Gastrocnemius medialis (tissue), 4 donors: ENCODE results near the gene BLZF1.

ENCODE experiments used
- CTCF ChIP-seq, 5 experiments: fragments of 450-650 bp in 3 of 5; fragments of 200-600 bp in 2 of 5; sonication (generic) in 2 of 5; IDR thresholded peaks in 4 of 5; conservative IDR thresholded peaks in 1 of 5; 1 replicate in 4 of 5; 2 replicates in 1 of 5; pipeline ENCODE4 v1.5.1; 2016 to 2019; ENCODE audit warnings: antibody characterized with exemption in 5 of 5, mild to moderate bottlenecking in 3 of 5, moderate library complexity in 3 of 5
- POLR2A ChIP-seq, 2 donors: fragments of 450-650 bp; IDR thresholded peaks; one replicate each; pipeline ENCODE4 v1.6.1; 2017; ENCODE audit warnings: antibody characterized with exemption in 2 of 2, mild to moderate bottlenecking in 2 of 2, moderate library complexity in 2 of 2

GRCh38 chr1:169322138-169322537 lies 45.9 kb upstream of the BLZF1 start:
- TF ChIP-seq CTCF (IDR thresholded peaks at IDR 0.05 in 4 of 5, conservative IDR thresholded peaks at IDR 0.05 in 1 of 5) (no peak), POLR2A (IDR thresholded peaks at IDR 0.05) (no peak)
